Activated naive CD8-positive, alpha-beta T cell (primary cell): ENCODE measurements around the gene FALEC.

Source experiments
- H3K27ac Mint-ChIP-seq: one replicate; pipeline ENCODE4 v1.8.0; 2021; ENCODE audit warnings: mixed read lengths
- H3K27me3 Mint-ChIP-seq: one replicate; pipeline ENCODE4 v1.8.0; 2021; ENCODE audit warnings: mixed read lengths
- H3K36me3 Mint-ChIP-seq: one replicate; pipeline ENCODE4 v1.8.0; 2021; ENCODE audit warnings: mixed read lengths
- H3K4me1 Mint-ChIP-seq: one replicate; pipeline ENCODE4 v1.8.0; 2021; ENCODE audit warnings: low read depth, mixed read lengths
- H3K4me3 Mint-ChIP-seq: one replicate; pipeline ENCODE4 v1.8.0; 2021; ENCODE audit warnings: mild to moderate bottlenecking, mixed read lengths
- H3K9me3 Mint-ChIP-seq: one replicate; pipeline ENCODE4 v1.8.0; 2021; ENCODE audit warnings: low read depth, mixed read lengths

Gene FALEC

GRCh38 chr1:150493175-150493574, 22.4 kb upstream of the FALEC start:
- no peaks in the 10 kb centered on the region for H3K9me3 Mint-ChIP-seq
- no peak overlapping the region for H3K4me3 Mint-ChIP-seq
- H3K27me3 Mint-ChIP-seq: no peaks in the 10 kb centered on the region
- H3K27ac Mint-ChIP-seq: no peak overlapping the region
- H3K36me3 Mint-ChIP-seq: peaks cover 18% of the 10 kb centered on the region
- peaks cover 8% of the 10 kb centered on the region for H3K4me1 Mint-ChIP-seq

GRCh38 chr1:150498342-150498741, 17.2 kb upstream of the FALEC start:
- H3K27ac Mint-ChIP-seq: no peak overlapping the region
- peaks cover 7% of the 10 kb centered on the region for H3K36me3 Mint-ChIP-seq

GRCh38 chr1:150505431-150505830, 10.1 kb upstream of the FALEC start:
- Mint-ChIP-seq H3K36me3 (peaks cover 5% of the 10 kb centered on the region), H3K27ac (no peak overlapping the region), H3K4me3 (no peak overlapping the region), H3K9me3 (no peaks in the 10 kb centered on the region), H3K4me1 (no peaks in the 10 kb centered on the region), H3K27me3 (no peaks in the 10 kb centered on the region)

More at GRCh38 chr1:150498342-150498741, 17.2 kb upstream of the FALEC start:
- no peaks in the 10 kb centered on the region for H3K4me1 Mint-ChIP-seq
- H3K4me3 Mint-ChIP-seq: no peak overlapping the region
- H3K9me3 Mint-ChIP-seq: no peaks in the 10 kb centered on the region
- H3K27me3 Mint-ChIP-seq: no peaks in the 10 kb centered on the region

GRCh38 chr1:150507912-150508864, 7.4 kb upstream of the FALEC start, which contains the start of gene ECM1:
TSS of gene ECM1 (plus strand) at chr1:150508109. CDS start at chr1:150508210, 101 bp downstream.
- no peaks in the 10 kb centered on the region for H3K27me3 Mint-ChIP-seq
- no peaks in the 10 kb centered on the region for H3K9me3 Mint-ChIP-seq
- H3K27ac Mint-ChIP-seq: no peak within 1 kb of the TSS
- no peaks in the 10 kb centered on the region for H3K4me1 Mint-ChIP-seq
- H3K4me3 Mint-ChIP-seq: no peak within 1 kb of the TSS
- peaks cover 5% of the 10 kb centered on the region for H3K36me3 Mint-ChIP-seq

- Mint-ChIP-seq H3K27me3 (no peaks in the 10 kb centered on the region), H3K9me3 (no peaks in the 10 kb centered on the region), H3K4me1 (no peaks in the 10 kb centered on the region), H3K4me3 (no peak overlapping the region), H3K36me3 (peaks cover 5% of the 10 kb centered on the region), H3K27ac (no peak overlapping the region)
Measured at GRCh38 chr1:150508982-150509381, 6.6 kb upstream of the FALEC start.

DNA sequence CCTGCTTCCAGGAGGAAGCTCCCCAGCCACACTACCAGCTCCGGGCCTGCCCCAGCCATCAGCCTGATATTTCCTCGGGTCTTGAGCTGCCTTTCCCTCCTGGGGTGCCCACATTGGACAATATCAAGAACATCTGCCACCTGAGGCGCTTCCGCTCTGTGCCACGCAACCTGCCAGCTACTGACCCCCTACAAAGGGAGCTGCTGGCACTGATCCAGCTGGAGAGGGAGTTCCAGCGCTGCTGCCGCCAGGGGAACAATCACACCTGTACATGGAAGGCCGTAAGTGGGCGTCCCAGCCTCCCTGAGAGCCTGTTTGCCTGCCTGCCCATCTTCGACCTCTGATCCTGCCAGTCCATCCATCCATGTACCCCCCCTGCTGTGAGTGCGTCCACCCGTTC, 4.0 kb upstream of the FALEC start:
- no peak overlapping the region for H3K27ac Mint-ChIP-seq
- no peaks in the 10 kb centered on the region for H3K27me3 Mint-ChIP-seq
- H3K4me3 Mint-ChIP-seq: no peak overlapping the region
- peaks cover 7% of the 10 kb centered on the region for H3K4me1 Mint-ChIP-seq
- H3K9me3 Mint-ChIP-seq: no peaks in the 10 kb centered on the region
- H3K36me3 Mint-ChIP-seq: peaks cover 2% of the 10 kb centered on the region

DNA sequence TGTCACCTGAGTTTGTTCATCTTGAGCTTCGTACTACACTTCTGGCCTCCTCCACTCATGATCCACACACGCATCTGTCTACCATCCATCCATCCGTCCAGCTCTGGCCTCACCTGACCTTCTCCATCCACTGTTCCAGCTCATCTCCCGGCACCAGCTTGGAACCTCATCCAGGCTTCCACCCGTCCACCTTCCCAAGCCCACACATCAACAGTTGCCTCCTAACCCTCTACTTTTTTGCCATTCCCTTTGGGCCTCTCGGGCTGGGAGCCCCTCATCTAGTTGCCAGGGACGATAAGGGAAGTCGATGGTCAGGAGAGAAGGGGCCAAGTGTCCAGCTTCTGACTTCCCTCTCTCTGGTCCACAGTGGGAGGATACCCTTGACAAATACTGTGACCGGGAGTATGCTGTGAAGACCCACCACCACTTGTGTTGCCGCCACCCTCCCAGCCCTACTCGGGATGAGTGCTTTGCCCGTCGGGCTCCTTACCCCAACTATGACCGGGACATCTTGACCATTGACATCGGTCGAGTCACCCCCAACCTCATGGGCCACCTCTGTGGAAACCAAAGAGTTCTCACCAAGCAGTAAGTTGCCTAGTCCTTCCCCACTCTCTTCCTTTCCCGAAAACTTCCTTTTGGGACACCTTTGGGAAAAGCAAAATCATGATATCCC, 3.4 kb upstream of the FALEC start:
- no peak overlapping the region for H3K4me3 Mint-ChIP-seq
- no peaks in the 10 kb centered on the region for H3K27me3 Mint-ChIP-seq
- peaks cover 11% of the 10 kb centered on the region for H3K4me1 Mint-ChIP-seq

GRCh38 chr1:150512846-150513245, 2.7 kb upstream of the FALEC start:
- no peaks in the 10 kb centered on the region for H3K9me3 Mint-ChIP-seq
- no peak overlapping the region for H3K27ac Mint-ChIP-seq
- H3K27me3 Mint-ChIP-seq: no peaks in the 10 kb centered on the region
- H3K4me3 Mint-ChIP-seq: no peak overlapping the region
- peaks cover 12% of the 10 kb centered on the region for H3K4me1 Mint-ChIP-seq
- H3K36me3 Mint-ChIP-seq: peaks cover 2% of the 10 kb centered on the region

More for the DNA sequence above, 3.4 kb upstream of the FALEC start:
- Mint-ChIP-seq H3K9me3 (no peaks in the 10 kb centered on the region), H3K27ac (no peak overlapping the region), H3K36me3 (peaks cover 2% of the 10 kb centered on the region)

GRCh38 chr1:150513351-150513791, 2.2 kb upstream of the FALEC start:
- no peak overlapping the region for H3K4me3 Mint-ChIP-seq
- no peaks in the 10 kb centered on the region for H3K9me3 Mint-ChIP-seq
- H3K27me3 Mint-ChIP-seq: no peaks in the 10 kb centered on the region
- no peak overlapping the region for H3K27ac Mint-ChIP-seq
- H3K36me3 Mint-ChIP-seq: peaks cover 2% of the 10 kb centered on the region
- H3K4me1 Mint-ChIP-seq: peaks cover 12% of the 10 kb centered on the region

DNA sequence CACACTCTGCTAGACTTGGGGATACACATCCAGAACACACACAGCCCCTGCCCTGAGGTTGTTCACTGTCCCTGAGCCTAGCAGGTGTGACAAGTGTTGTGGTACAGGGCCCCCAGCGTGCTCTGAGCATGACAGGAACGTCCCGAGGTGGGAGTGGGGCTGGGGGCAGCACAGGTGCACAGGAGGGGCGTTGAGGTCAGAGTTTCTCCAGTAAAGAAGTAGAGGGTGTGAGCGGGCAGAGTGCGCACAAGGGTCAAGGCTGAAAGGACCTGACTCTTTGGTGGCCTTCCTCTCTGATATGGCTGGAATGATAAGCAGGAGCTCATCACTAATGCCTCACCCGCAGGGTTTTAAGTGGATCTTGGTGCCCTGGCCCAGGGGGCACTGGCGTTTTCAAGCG, 1.3 kb upstream of the FALEC start:
- Mint-ChIP-seq H3K36me3 (peaks cover 2% of the 10 kb centered on the region), H3K9me3 (no peaks in the 10 kb centered on the region), H3K4me3 (peak overlapping the region; percentile 92), H3K27ac (no peak overlapping the region), H3K27me3 (no peaks in the 10 kb centered on the region), H3K4me1 (peaks cover 12% of the 10 kb centered on the region)

- no peaks in the 10 kb centered on the region for H3K27me3 Mint-ChIP-seq
- H3K36me3 Mint-ChIP-seq: peaks cover 2% of the 10 kb centered on the region
- H3K4me1 Mint-ChIP-seq: peaks cover 12% of the 10 kb centered on the region
- H3K4me3 Mint-ChIP-seq: peak overlapping the region; percentile 92
- no peaks in the 10 kb centered on the region for H3K9me3 Mint-ChIP-seq
- peak overlapping the region; percentile 76 for H3K27ac Mint-ChIP-seq
Measured at GRCh38 chr1:150514913-150515327, 632 bp upstream of the FALEC start.

DNA sequence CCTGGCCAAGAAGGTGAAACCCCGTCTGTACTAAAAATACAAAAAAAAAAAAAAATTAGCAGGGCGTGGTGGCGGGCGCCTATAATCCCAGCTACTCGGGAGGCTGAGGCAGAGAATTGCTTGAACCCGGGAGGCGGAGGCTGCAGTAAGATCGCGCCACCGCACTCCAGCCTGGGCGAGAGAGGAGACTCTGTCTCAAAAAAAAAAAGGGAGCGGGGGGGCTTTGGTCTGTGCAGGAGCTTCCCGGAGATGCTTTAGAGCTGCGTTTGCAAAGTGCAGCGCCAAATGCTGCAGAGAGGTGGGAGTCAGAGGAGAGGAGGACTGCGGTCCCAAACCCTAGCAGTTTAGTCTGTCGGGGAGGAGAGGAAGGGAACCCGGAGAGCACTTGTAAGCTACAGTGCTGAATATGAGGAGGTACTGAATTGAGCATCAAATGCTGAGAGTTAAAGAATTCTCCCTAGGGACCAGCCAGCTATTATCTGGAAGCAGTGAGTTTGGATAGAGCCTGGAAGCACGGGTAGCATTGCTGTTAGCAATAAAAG, 569 bp downstream of the FALEC start:
- Mint-ChIP-seq H3K27ac (no peak overlapping the region), H3K36me3 (no peaks in the 10 kb centered on the region), H3K9me3 (no peaks in the 10 kb centered on the region), H3K4me1 (peaks cover 12% of the 10 kb centered on the region), H3K4me3 (peak overlapping the region; percentile 92), H3K27me3 (no peaks in the 10 kb centered on the region)

DNA sequence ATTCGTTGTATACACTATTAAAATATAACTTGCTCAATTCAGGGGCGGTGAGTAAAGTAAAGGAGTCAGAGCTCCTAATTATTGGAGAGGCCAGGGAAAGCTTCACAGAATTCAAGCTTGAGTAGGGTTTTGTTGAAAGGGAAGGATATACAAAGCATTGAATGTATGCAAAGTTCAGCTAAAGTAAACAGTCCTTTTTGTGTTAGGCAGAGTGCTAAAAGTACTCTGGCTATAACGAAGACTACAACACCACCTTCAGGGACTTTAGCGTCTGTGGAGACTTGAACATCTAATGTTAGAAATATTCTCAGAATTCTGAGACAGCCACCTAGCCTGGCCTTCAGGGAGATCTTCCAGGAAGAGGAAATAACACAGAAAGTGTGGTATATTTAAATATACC, 1.1 kb downstream of the FALEC start:
- no peak overlapping the region for H3K27ac Mint-ChIP-seq
- no peaks in the 10 kb centered on the region for H3K36me3 Mint-ChIP-seq
- H3K4me3 Mint-ChIP-seq: peak overlapping the region; percentile 92
- H3K9me3 Mint-ChIP-seq: no peaks in the 10 kb centered on the region
- H3K4me1 Mint-ChIP-seq: peaks cover 12% of the 10 kb centered on the region
- H3K27me3 Mint-ChIP-seq: no peaks in the 10 kb centered on the region

DNA sequence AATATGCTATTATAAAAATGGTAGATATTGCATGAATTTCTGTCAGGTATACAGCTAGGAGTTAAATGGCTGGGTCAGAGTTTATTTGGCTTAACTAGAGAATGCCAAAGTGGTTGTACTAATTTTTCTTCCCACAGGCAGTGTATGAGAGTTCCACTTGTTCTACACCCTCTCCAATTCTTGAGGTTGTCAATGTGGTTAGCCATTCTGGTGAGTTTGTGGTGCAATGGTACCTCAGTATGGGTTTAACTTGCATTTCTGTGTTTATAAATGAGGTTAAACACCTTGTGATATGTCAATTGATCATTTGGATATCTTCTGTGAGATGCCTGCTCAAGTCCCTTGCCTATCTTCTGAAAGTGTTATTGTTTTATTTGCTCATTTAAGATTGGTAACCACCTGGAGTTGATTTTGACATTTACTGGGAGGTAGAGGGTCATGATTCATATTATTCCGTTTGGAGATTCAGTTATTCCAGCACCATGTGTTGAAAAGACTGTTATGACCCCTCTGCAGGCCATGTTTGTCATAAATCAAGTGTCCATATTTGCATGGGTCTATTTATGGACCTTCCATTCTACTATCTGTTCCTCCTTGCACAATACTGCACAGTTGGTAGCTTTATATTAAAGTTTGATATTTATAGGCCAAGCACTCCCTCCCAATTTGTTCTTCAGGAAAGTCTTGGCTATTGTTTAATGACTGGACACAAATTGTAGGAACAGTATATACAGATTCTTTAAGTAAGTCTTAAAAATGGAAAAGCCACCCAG, 5.8 kb downstream of the FALEC start:
- Mint-ChIP-seq H3K4me3 (no peak overlapping the region), H3K27ac (no peak overlapping the region), H3K4me1 (peaks cover 7% of the 10 kb centered on the region), H3K27me3 (no peaks in the 10 kb centered on the region), H3K36me3 (no peaks in the 10 kb centered on the region), H3K9me3 (no peaks in the 10 kb centered on the region)
